WTC11 (cell line): ENCODE data around the gene TMCC1.

Source experiments
- ATF3 ChIP-seq: sonication (generic); formaldehyde crosslinking; conservative IDR thresholded peaks from 2 replicates; pipeline ENCODE4 v1.8.1; 2022; ENCODE audit warnings: mild to moderate bottlenecking, missing genetic modification reagents
- CBFB ChIP-seq: sonication (generic); formaldehyde crosslinking; IDR thresholded peaks from 2 replicates; pipeline ENCODE4 v1.8.1; 2022; ENCODE audit warnings: mild to moderate bottlenecking, low read depth, missing genetic modification reagents
- CTCF ChIP-seq: fragments of 200-600 bp; IDR thresholded peaks from 2 replicates; pipeline ENCODE4 v1.8.0; 2022; ENCODE audit warnings: antibody characterized with exemption
- JUN ChIP-seq: sonication (generic); formaldehyde crosslinking; IDR thresholded peaks from 2 replicates; pipeline ENCODE4 v1.8.0; 2023; ENCODE audit warnings: mild to moderate bottlenecking, missing genetic modification reagents
- MXD4 ChIP-seq: fragments of 250-450 bp; sonication (Bioruptor Pico); IDR thresholded peaks from 2 replicates; pipeline ENCODE4 v1.8.0; 2021; ENCODE audit warnings: mild to moderate bottlenecking, moderate library complexity, borderline replicate concordance
- NR1H2 ChIP-seq: sonication (generic); formaldehyde crosslinking; IDR thresholded peaks from 2 replicates; pipeline ENCODE4 v1.9.0; 2021; ENCODE audit warnings: mild to moderate bottlenecking, moderate library complexity, missing genetic modification reagents
- RORB ChIP-seq: fragments of 250-450 bp; sonication (Bioruptor Pico); IDR thresholded peaks from 2 replicates; pipeline ENCODE4 v1.9.0; 2021; ENCODE audit warnings: mild to moderate bottlenecking
- SMAD4 ChIP-seq: sonication (generic); formaldehyde crosslinking; IDR thresholded peaks from 2 replicates; pipeline ENCODE4 v1.8.0; 2022; ENCODE audit warnings: mild to moderate bottlenecking, missing genetic modification reagents
- ZNF138 ChIP-seq: sonication (generic); formaldehyde crosslinking; conservative IDR thresholded peaks from 2 replicates; pipeline ENCODE4 v1.8.1; 2022; ENCODE audit warnings: mild to moderate bottlenecking, moderate library complexity, missing genetic modification reagents
- ZNF425 ChIP-seq: fragments of 250-450 bp; sonication (Bioruptor Pico); conservative IDR thresholded peaks from 2 replicates; pipeline ENCODE4 v1.9.0; 2021; ENCODE audit warnings: mild to moderate bottlenecking

- TF ChIP-seq MXD4 (CRISPR knock-in tag) (no peak), CTCF (no peak), JUN (no peak), ATF3 (CRISPR knock-in tag) (no peak), SMAD4 (no peak), NR1H2 (CRISPR knock-in tag) (no peak), RORB (CRISPR knock-in tag) (no peak), ZNF138 (CRISPR knock-in tag) (no peak), ZNF425 (no peak), CBFB (CRISPR knock-in tag) (no peak)
Measured at GRCh38 chr3:129911261-129911861, 17.9 kb upstream of the TMCC1 start.
